SK-N-MC (cell line): ENCODE measurements around the gene SF3B4.

Experiments used
- EZH2 ChIP-seq: fragments of 200-600 bp; sonication (generic); IDR thresholded peaks from one replicate; pipeline ENCODE4 v1.6.1; 2017; ENCODE audit warnings: antibody characterized with exemption
- FOXP2 ChIP-seq: optimal IDR thresholded peaks from 2 replicates; pipeline ENCODE3; 2011; ENCODE audit warnings: mild to moderate bottlenecking, moderate library complexity; ENCODE audit not compliant: insufficient read depth; ENCODE audit errors: extremely low read length, control extremely low read depth
- POLR2AphosphoS5 ChIP-seq: IDR thresholded peaks from 2 replicates; pipeline ENCODE4 v1.6.1; 2012; ENCODE audit warnings: mild to moderate bottlenecking, low read depth, low read length, borderline replicate concordance

DNA sequence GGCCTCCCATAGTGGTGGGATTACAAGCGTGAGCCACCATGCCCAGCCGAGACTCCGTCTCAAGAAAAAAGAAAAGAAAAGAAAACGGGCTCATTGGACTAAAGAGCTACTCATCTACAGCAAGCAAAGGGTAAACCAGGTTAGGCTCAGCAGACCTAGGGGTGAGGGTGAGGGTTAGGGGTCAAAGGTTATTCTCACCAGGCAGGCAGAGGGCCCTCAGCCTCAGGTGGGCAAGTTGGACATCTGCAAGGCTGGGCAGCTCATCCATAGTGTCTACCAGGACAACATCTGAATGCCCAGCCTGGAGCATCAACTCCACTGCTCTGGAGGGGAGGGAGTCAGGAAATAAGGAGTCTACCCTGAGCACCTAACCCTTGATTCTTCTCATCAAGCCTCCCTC, 5.6 kb upstream of the SF3B4 start:
- no peak for TF ChIP-seq EZH2
- TF ChIP-seq POLR2AphosphoS5, result no peak
- no peak for TF ChIP-seq FOXP2
